Measurements from ENCODE around the gene OTOF.

GRCh38 chr2:26453421-26454329 lies 24.2 kb downstream of the OTOF start:
- no peak for TF ChIP-seq CTCF (IDR thresholded peaks at IDR 0.05)
- TF ChIP-seq EZH2phosphoT487 (IDR thresholded peaks at IDR 0.05) = no peak

Measured in neural progenitor cell (in vitro differentiated cells).